Neural progenitor cell (in vitro differentiated cells): ENCODE results near the gene KRTCAP2. TPM values are rescaled to one million over a fixed set of nuclear protein-coding genes. Genes with fewer than 3 reads are reported as not detected.
A peak's percentile ranks its signal among the peaks of the same experiment; 100 is the strongest.

ENCODE experiments used
- DNase-seq: peaks from one replicate; pipeline ENCODE4 v3.0.0-alpha.2; 2016; ENCODE audit warnings: low spot score
- H2AFZ ChIP-seq: fragments of 200-600 bp; sonication (generic); replicated peaks from 2 replicates; pipeline ENCODE4 v1.6.1; 2016; ENCODE audit warnings: antibody characterized with exemption
- H3F3A ChIP-seq: fragments of 200-600 bp; sonication (generic); 2 replicates; pipeline ENCODE4 v1.6.1; 2016; ENCODE audit warnings: antibody characterized with exemption, low read depth
- H3K27ac ChIP-seq: fragments of 200-600 bp; sonication (generic); 2 replicates; pipeline ENCODE4 v1.5.1; 2016; ENCODE audit warnings: mild to moderate bottlenecking
- H3K27me3 ChIP-seq: fragments of 200-600 bp; sonication (generic); 2 replicates; pipeline ENCODE4 v1.6.1; 2016; ENCODE audit warnings: mild to moderate bottlenecking, moderate library complexity
- H3K36me3 ChIP-seq: fragments of 200-600 bp; sonication (generic); 2 replicates; pipeline ENCODE4 v1.5.1; 2016
- H3K4me1 ChIP-seq: fragments of 200-600 bp; sonication (generic); 2 replicates; pipeline ENCODE4 v1.6.1; 2016; ENCODE audit warnings: mixed run types
- H3K4me2 ChIP-seq: fragments of 200-600 bp; sonication (generic); 2 replicates; pipeline ENCODE4 v1.6.1; 2016
- H3K4me3 ChIP-seq: fragments of 200-600 bp; sonication (generic); 2 replicates; pipeline ENCODE4 v1.5.1; 2016
- H3K79me2 ChIP-seq: fragments of 200-600 bp; sonication (generic); 2 replicates; pipeline ENCODE4 v1.6.1; 2016; ENCODE audit warnings: low read depth
- H3K9ac ChIP-seq: fragments of 200-600 bp; sonication (generic); 2 replicates; pipeline ENCODE4 v1.6.1; 2016
- H3K9me3 ChIP-seq: fragments of 200-600 bp; sonication (generic); 2 replicates; pipeline ENCODE4 v1.5.1; 2016; ENCODE audit warnings: low read depth
- H4K20me1 ChIP-seq: fragments of 200-600 bp; sonication (generic); 2 replicates; pipeline ENCODE4 v1.6.1; 2016; ENCODE audit warnings: low read depth
- H3K27ac Mint-ChIP-seq: 3 replicates; pipeline ENCODE4 v1.8.0; 2021; ENCODE audit warnings: mixed read lengths
- H3K27me3 Mint-ChIP-seq: 2 replicates; pipeline ENCODE4 v1.8.0; 2022; ENCODE audit warnings: low read depth, mild to moderate bottlenecking, inconsistent platforms, moderate library complexity, mixed read lengths; ENCODE audit not compliant: insufficient read depth
- H3K36me3 Mint-ChIP-seq: 3 replicates; pipeline ENCODE4 v1.8.0; 2021; ENCODE audit warnings: mixed read lengths
- H3K4me1 Mint-ChIP-seq: 3 replicates; pipeline ENCODE4 v1.8.0; 2021; ENCODE audit warnings: mixed read lengths
- H3K4me3 Mint-ChIP-seq: 3 replicates; pipeline ENCODE4 v1.8.0; 2021; ENCODE audit warnings: mild to moderate bottlenecking, moderate library complexity, mixed read lengths
- H3K9me3 Mint-ChIP-seq: 3 replicates; pipeline ENCODE4 v1.8.0; 2020; ENCODE audit warnings: mixed read lengths
- EZH2 ChIP-seq: fragments of 200-600 bp; sonication (generic); IDR thresholded peaks from 2 replicates; pipeline ENCODE4 v1.6.1; 2017; ENCODE audit warnings: antibody characterized with exemption, mild to moderate bottlenecking, moderate library complexity
- EZH2phosphoT487 ChIP-seq: fragments of 200-600 bp; sonication (generic); IDR thresholded peaks from 2 replicates; pipeline ENCODE4 v1.6.1; 2017; ENCODE audit warnings: antibody characterized with exemption
- total RNA-seq: library from RNA; depleted of rRNA; stranded (reverse); fragments of >200 nt; gene quantifications from 2 replicates; pipeline ENCODE4 v1.2.3, GENCODE V29; 2015; ENCODE audit warnings: low replicate concordance
- TF ChIP-seq, protein P1 (sequence below): fragments of 200-600 bp; sonication (generic); IDR thresholded peaks from 2 replicates; pipeline ENCODE4 v1.5.1; 2017; ENCODE audit warnings: antibody characterized with exemption, mild to moderate bottlenecking

Gene KRTCAP2
- total RNA-seq, 1 donor from 2014 or later: 37.8 TPM

DNA sequence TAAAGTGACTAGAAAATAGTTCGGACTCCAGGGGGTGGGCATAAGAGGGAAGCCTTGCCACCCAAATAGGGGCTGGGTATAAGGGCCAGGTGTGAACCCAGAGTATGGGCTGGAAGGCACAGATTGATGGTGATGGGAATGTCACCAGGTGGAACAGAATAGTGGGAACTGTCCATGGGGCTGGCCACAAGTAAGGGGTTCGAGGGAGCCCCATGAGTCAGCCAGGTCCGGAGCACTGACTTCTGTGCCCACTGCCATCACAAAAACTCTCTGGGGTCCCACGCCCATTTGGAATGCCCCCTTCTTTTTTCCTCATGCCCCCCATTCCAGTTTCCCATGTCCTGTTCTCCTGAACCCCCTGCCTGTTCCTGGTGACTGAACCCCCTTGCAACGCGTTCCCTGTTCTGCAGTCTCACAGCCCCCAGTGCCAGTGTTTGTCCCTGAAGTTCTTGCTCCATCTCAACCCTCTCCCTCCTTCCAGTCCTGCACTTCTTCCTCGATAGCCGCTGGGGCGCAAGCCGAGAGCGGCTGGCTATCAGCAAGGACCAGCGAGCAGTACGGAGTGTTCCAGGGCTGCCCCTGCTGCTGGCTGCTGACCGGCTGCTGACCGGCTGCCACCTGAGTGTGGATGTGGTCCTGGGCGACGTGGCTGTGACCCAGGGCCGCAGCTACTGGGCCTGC lies 8.4 kb upstream of the KRTCAP2 start:
- Histone ChIP-seq H2AFZ (no peak overlapping the region), H3K27me3 (no peaks in the 10 kb centered on the region), H3K36me3 (no peaks in the 10 kb centered on the region), H3K4me2 (no peak overlapping the region), H3K4me3 (no peak overlapping the region), H3K4me1 (peaks cover 5% of the 10 kb centered on the region), H3F3A (no peaks in the 10 kb centered on the region), H3K9ac (no peak overlapping the region), H3K79me2 (no peaks in the 10 kb centered on the region), H3K9me3 (no peaks in the 10 kb centered on the region), H3K27ac (no peak overlapping the region), H4K20me1 (no peaks in the 10 kb centered on the region)
- no peak for DNase-seq
- TF ChIP-seq EZH2: no peak
- no peak for TF ChIP-seq EZH2phosphoT487
- TF ChIP-seq, protein P1, sequence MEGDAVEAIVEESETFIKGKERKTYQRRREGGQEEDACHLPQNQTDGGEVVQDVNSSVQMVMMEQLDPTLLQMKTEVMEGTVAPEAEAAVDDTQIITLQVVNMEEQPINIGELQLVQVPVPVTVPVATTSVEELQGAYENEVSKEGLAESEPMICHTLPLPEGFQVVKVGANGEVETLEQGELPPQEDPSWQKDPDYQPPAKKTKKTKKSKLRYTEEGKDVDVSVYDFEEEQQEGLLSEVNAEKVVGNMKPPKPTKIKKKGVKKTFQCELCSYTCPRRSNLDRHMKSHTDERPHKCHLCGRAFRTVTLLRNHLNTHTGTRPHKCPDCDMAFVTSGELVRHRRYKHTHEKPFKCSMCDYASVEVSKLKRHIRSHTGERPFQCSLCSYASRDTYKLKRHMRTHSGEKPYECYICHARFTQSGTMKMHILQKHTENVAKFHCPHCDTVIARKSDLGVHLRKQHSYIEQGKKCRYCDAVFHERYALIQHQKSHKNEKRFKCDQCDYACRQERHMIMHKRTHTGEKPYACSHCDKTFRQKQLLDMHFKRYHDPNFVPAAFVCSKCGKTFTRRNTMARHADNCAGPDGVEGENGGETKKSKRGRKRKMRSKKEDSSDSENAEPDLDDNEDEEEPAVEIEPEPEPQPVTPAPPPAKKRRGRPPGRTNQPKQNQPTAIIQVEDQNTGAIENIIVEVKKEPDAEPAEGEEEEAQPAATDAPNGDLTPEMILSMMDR: no peak
- Mint-ChIP-seq H3K36me3 (peaks cover 20% of the 10 kb centered on the region), H3K9me3 (no peaks in the 10 kb centered on the region), H3K4me1 (peaks cover 9% of the 10 kb centered on the region), H3K27ac (peak overlapping the region; percentile 25), H3K27me3 (peaks cover 4% of the 10 kb centered on the region), H3K4me3 (no peak overlapping the region)

DNA sequence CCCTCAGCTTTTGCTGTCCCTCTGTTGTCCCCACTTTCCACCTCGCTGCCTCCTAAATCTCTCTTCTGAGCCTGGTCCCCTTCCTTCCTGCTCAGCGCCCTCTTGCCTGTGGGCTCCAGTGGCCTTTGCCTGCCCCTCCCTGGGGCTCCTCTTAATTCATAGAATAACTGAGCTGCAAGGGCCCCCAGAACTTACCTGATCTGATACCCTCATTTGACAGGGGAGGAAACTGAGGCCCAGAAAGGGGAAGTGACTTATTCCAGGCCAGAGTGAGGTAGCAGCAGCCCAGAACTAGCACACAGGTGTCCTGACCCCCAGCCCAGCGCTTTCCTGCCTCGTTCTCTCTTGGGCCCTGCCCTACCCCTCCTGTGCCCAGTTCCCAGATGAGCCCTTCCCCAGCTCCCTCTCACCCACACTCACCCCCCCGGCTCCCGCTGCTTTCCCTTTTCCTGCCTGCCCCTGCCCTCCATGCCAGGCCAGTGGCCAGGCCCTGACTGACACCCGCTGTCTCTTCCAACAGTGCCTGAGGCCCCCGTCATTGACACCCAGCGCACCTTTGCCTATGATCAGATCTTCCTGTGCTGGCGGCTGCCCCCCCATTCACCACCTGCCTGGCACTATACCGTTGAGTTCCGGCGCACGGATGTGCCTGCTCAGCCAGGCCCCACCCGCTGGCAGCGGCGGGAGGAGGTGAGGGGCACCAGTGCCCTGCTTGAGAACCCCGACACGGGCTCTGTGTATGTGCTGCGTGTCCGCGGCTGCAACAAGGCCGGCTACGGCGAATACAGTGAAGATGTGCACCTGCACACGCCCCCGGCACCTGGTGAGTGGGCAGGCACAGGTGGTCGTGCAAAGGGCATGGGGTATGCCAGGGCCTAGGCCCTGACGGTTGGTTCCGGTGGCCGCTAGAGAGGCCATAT lies 6.3 kb upstream of the KRTCAP2 start:
- H3K4me3 ChIP-seq: no peak overlapping the region
- Mint-ChIP-seq H3K4me1 (peaks cover 22% of the 10 kb centered on the region), H3K36me3 (peaks cover 22% of the 10 kb centered on the region), H3K4me3 (peak overlapping the region; percentile 14), H3K27me3 (peaks cover 8% of the 10 kb centered on the region), H3K27ac (no peak overlapping the region), H3K9me3 (no peaks in the 10 kb centered on the region)
- H4K20me1 ChIP-seq: no peaks in the 10 kb centered on the region
- H3K4me1 ChIP-seq: no peaks in the 10 kb centered on the region
- no peak overlapping the region for H3K27ac ChIP-seq
- H3F3A ChIP-seq: peaks cover 21% of the 10 kb centered on the region
- H3K9ac ChIP-seq: no peak overlapping the region
- peaks cover 8% of the 10 kb centered on the region for H3K79me2 ChIP-seq
- no peaks in the 10 kb centered on the region for H3K36me3 ChIP-seq
- no peak for TF ChIP-seq EZH2
- no peak for TF ChIP-seq EZH2phosphoT487
- TF ChIP-seq, protein P1: no peak
- H3K9me3 ChIP-seq: no peaks in the 10 kb centered on the region
- no peak overlapping the region for H3K4me2 ChIP-seq
- no peak overlapping the region for H2AFZ ChIP-seq
- no peaks in the 10 kb centered on the region for H3K27me3 ChIP-seq
- no peak for DNase-seq

DNA sequence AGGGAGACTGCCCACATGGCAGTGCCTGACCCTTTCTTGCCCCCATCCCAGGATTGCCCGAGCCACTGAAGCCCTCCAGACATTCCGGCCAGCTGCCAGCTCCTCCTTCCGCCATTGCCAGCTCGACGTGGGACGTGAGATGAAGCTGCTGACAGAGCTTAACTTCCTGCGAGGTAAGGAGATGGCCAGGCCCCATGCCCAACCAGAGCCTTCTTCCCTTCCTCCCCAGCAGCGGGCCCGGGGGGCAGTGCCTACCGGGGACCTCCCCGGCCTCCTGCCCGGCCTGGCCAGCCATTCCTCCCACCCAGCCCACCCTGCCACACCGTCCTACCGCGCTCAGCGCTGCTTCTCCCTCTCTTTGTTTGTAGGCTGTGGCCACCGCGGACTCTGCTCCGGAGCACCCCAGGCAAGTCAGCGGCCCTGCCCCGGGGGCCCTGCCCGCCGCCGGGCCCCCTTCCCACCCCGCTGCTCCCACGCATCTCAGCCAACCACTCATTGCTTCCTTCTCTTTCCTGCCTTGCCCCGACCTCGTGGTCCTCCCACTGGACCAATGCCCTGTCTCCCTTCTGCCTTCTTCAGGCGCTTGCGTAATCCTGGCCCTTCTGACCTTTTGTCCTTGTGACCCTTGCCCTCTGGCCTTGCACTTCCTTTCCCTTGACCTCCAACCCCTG lies 5.5 kb upstream of the KRTCAP2 start:
- H3K4me3 Mint-ChIP-seq: peak overlapping the region; percentile 14
- peaks cover 8% of the 10 kb centered on the region for H3K79me2 ChIP-seq
- peaks cover 25% of the 10 kb centered on the region for H3K4me1 Mint-ChIP-seq
- TF ChIP-seq EZH2 (no peak), EZH2phosphoT487 (no peak)
- TF ChIP-seq, protein P1: no peak
- no peak overlapping the region for H3K9ac ChIP-seq
- H3K4me3 ChIP-seq: no peak overlapping the region
- no peak overlapping the region for H3K27ac ChIP-seq
- no peaks in the 10 kb centered on the region for H3K36me3 ChIP-seq
- H3K4me1 ChIP-seq: no peaks in the 10 kb centered on the region
- no peaks in the 10 kb centered on the region for H3K9me3 Mint-ChIP-seq
- H3K4me2 ChIP-seq: no peak overlapping the region
- H3K36me3 Mint-ChIP-seq: peaks cover 21% of the 10 kb centered on the region
- H3K27me3 Mint-ChIP-seq: peaks cover 11% of the 10 kb centered on the region
- no peaks in the 10 kb centered on the region for H3K9me3 ChIP-seq
- H4K20me1 ChIP-seq: no peaks in the 10 kb centered on the region
- H3K27me3 ChIP-seq: no peaks in the 10 kb centered on the region
- H3F3A ChIP-seq: peaks cover 29% of the 10 kb centered on the region
- H2AFZ ChIP-seq: no peak overlapping the region
- no peak overlapping the region for H3K27ac Mint-ChIP-seq
- DNase-seq: no peak
